Measurements from ENCODE around the gene PRDM16. TPM values are rescaled to one million over a fixed set of nuclear protein-coding genes. Genes with fewer than 3 reads are reported as not detected.

PRDM16 gene
- total and polyA plus RNA-seq, 2 of the 13 experiments (the other 11 are each of a cell fraction or from before 2014, with no cell fraction given): 0.15 to 0.81 TPM

DNA sequence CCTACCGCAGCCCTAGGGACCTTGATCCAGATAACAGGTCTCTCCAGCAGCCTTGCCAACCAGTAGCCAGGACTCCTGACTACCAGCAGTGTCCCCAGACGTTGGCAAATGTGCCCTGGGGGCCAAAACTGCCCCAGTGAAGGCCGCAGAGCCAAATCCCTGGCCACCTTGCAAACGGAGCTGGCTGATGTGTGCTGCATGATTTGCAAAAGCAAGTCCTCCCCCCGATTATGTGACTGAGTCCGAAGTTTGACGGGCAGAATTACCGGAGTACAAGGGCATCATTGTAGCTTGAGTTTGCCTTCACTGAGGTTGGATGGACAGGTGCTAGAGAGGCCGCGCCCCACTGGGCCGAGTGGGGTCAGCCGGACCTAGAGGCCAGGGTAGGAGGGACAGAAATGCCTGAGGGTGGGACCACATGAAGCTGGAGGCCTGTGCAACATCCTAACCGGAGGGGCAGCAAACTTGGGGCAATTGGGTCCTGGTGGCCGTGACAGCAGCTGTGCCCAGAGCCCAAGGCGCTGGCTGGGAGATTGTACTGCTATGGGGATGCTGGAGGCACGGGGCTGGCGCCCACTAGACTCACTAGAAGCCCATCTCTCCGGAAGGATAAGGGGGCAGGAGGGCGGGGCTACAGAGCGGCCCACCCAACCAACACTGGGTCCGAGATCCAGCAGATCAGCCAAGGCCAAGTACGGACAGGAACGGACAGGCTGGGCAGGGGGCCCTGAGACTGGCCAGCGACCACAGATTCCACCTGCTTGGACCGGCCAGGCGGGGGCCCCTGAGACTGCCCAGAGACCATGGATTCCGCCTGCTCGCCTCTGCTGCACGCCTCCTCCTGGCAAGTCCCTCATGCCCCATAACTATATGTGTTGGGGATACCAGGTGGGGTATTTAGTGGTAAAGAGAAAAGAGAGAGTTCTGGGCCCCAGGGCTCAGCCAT lies 388.2 kb downstream of the PRDM16 start (continued):
- TF ChIP-seq, protein P1, sequence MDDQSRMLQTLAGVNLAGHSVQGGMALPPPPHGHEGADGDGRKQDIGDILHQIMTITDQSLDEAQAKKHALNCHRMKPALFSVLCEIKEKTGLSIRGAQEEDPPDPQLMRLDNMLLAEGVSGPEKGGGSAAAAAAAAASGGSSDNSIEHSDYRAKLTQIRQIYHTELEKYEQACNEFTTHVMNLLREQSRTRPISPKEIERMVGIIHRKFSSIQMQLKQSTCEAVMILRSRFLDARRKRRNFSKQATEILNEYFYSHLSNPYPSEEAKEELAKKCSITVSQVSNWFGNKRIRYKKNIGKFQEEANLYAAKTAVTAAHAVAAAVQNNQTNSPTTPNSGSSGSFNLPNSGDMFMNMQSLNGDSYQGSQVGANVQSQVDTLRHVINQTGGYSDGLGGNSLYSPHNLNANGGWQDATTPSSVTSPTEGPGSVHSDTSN (CRISPR knock-in tag; IDR thresholded peaks at IDR 0.05; ENCODE audit: borderline replicate concordance): no peak; the same call in 1 of the 2 replicates
- TF ChIP-seq, protein P2, sequence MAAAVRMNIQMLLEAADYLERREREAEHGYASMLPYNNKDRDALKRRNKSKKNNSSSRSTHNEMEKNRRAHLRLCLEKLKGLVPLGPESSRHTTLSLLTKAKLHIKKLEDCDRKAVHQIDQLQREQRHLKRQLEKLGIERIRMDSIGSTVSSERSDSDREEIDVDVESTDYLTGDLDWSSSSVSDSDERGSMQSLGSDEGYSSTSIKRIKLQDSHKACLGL (CRISPR knock-in tag; IDR thresholded peaks at IDR 0.05): 0 out of 2 replicates have a peak, but pooled peaks have one; percentile 71
- TF ChIP-seq SRSF4 (IDR thresholded peaks at IDR 0.05; ENCODE audit: low read depth, low read length, poor library complexity, severe bottlenecking) (no peak), ZNF776 (CRISPR knock-in tag; IDR thresholded peaks at IDR 0.05) (no peak), ZNF274 (CRISPR knock-in tag; IDR thresholded peaks at IDR 0.05) (no peak), ZNF333 (CRISPR knock-in tag; IDR thresholded peaks at IDR 0.05; ENCODE audit: borderline replicate concordance) (no peak; the same call in 1 of the 2 replicates), NCOA5 (CRISPR knock-in tag; IDR thresholded peaks at IDR 0.05) (no peak), POLR2G (IDR thresholded peaks at IDR 0.05; ENCODE audit: low read depth, low read length) (peak; percentile 75), ZFP36L2 (CRISPR knock-in tag; IDR thresholded peaks at IDR 0.05) (no peak), ZNF432 (CRISPR knock-in tag; IDR thresholded peaks at IDR 0.05; ENCODE audit: borderline replicate concordance) (no peak), NCOA1 (CRISPR knock-in tag; IDR thresholded peaks at IDR 0.05) (peak; percentile 83), PAX8 (CRISPR knock-in tag; IDR thresholded peaks at IDR 0.05; ENCODE audit: borderline replicate concordance) (no peak), HNF4A (CRISPR knock-in tag; IDR thresholded peaks at IDR 0.05) (peak; percentile 85), ISX (CRISPR knock-in tag; conservative IDR thresholded peaks at IDR 0.05) (no peak), SUZ12 (IDR thresholded peaks at IDR 0.05; ENCODE audit: low read depth, low read length) (no peak)
- TF ChIP-seq, protein P3, sequence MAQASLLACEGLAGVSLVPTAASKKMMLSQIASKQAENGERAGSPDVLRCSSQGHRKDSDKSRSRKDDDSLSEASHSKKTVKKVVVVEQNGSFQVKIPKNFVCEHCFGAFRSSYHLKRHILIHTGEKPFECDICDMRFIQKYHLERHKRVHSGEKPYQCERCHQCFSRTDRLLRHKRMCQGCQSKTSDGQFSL (CRISPR knock-in tag; IDR thresholded peaks at IDR 0.05): peak; percentile 55; the same call in 1 of the 2 replicates
- TF ChIP-seq, protein P4, sequence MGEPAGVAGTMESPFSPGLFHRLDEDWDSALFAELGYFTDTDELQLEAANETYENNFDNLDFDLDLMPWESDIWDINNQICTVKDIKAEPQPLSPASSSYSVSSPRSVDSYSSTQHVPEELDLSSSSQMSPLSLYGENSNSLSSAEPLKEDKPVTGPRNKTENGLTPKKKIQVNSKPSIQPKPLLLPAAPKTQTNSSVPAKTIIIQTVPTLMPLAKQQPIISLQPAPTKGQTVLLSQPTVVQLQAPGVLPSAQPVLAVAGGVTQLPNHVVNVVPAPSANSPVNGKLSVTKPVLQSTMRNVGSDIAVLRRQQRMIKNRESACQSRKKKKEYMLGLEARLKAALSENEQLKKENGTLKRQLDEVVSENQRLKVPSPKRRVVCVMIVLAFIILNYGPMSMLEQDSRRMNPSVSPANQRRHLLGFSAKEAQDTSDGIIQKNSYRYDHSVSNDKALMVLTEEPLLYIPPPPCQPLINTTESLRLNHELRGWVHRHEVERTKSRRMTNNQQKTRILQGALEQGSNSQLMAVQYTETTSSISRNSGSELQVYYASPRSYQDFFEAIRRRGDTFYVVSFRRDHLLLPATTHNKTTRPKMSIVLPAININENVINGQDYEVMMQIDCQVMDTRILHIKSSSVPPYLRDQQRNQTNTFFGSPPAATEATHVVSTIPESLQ (CRISPR knock-in tag; conservative IDR thresholded peaks at IDR 0.05): no peak
- TF ChIP-seq, protein P5, sequence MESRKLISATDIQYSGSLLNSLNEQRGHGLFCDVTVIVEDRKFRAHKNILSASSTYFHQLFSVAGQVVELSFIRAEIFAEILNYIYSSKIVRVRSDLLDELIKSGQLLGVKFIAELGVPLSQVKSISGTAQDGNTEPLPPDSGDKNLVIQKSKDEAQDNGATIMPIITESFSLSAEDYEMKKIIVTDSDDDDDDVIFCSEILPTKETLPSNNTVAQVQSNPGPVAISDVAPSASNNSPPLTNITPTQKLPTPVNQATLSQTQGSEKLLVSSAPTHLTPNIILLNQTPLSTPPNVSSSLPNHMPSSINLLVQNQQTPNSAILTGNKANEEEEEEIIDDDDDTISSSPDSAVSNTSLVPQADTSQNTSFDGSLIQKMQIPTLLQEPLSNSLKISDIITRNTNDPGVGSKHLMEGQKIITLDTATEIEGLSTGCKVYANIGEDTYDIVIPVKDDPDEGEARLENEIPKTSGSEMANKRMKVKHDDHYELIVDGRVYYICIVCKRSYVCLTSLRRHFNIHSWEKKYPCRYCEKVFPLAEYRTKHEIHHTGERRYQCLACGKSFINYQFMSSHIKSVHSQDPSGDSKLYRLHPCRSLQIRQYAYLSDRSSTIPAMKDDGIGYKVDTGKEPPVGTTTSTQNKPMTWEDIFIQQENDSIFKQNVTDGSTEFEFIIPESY (CRISPR knock-in tag; IDR thresholded peaks at IDR 0.05): no peak
- TF ChIP-seq, protein P6, sequence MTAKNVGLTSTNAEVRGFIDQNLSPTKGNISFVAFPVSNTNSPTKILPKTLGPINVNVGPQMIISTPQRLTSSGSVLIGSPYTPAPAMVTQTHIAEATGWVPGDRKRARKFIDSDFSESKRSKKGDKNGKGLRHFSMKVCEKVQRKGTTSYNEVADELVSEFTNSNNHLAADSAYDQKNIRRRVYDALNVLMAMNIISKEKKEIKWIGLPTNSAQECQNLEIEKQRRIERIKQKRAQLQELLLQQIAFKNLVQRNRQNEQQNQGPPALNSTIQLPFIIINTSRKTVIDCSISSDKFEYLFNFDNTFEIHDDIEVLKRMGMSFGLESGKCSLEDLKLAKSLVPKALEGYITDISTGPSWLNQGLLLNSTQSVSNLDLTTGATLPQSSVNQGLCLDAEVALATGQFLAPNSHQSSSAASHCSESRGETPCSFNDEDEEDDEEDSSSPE (CRISPR knock-in tag; IDR thresholded peaks at IDR 0.05): no peak
